Tibial nerve (tissue), 4 donors: ENCODE results near the gene FLYWCH1. TPM values are rescaled to one million over a fixed set of nuclear protein-coding genes. Genes with fewer than 3 reads are reported as not detected.

ENCODE experiments used
- DNase-seq, 2 donors: peaks; one replicate each; pipeline ENCODE4 v3.0.0-alpha.2; 2019; ENCODE audit warnings: low spot score in 2 of 2
- H3K27ac ChIP-seq, 4 donors: fragments of 200-600 bp; sonication (generic) in 3 of 4; one replicate each; pipeline ENCODE4 v1.5.1; 2017 to 2019; ENCODE audit warnings: mild to moderate bottlenecking in 1 of 4
- H3K27me3 ChIP-seq, 2 donors: fragments of 200-600 bp; sonication (generic) in 1 of 2; one replicate each; pipeline versions ENCODE4 v1.5.1 to v1.6.0; 2017 to 2019
- H3K36me3 ChIP-seq, 3 donors: fragments of 200-600 bp; sonication (generic); one replicate each; pipeline ENCODE4 v1.5.1; 2018 to 2019
- H3K4me1 ChIP-seq, 4 donors: fragments of 200-600 bp; sonication (generic) in 3 of 4; one replicate each; pipeline ENCODE4 v1.5.1; 2017 to 2019
- H3K4me3 ChIP-seq, 4 donors: fragments of 200-600 bp; sonication (generic) in 3 of 4; one replicate each; pipeline ENCODE4 v1.5.1; 2017 to 2019; ENCODE audit warnings: mild to moderate bottlenecking in 1 of 4, moderate library complexity in 1 of 4
- H3K9me3 ChIP-seq, 4 donors: fragments of 200-600 bp; sonication (generic) in 3 of 4; one replicate each; pipeline ENCODE4 v1.5.1; 2017 to 2019
- EP300 ChIP-seq, 2 donors: sonication (generic); formaldehyde crosslinking; IDR thresholded peaks; one replicate each; pipeline ENCODE4 v1.6.1; 2017; ENCODE audit warnings: antibody characterized with exemption in 2 of 2, mild to moderate bottlenecking in 1 of 2
- POLR2A ChIP-seq, 2 donors: fragments of 450-650 bp; IDR thresholded peaks; one replicate each; pipeline ENCODE4 v1.6.1; 2017; ENCODE audit warnings: antibody characterized with exemption in 2 of 2, mild to moderate bottlenecking in 2 of 2, moderate library complexity in 2 of 2
- WGBS, 2 donors: methylation state at CpG; one replicate each; pipeline ENCODE4 v1.1.5; 2018; 5-methylcytosine and 5-hydroxymethylcytosine counted together
- total RNA-seq, 4 donors: library from RNA; depleted of rRNA; stranded (reverse); fragments of >200 nt; gene quantifications; one replicate each; pipeline ENCODE4 v1.1.0, GENCODE V29; 2016
- TF ChIP-seq, protein P1 (sequence below), 5 experiments: fragments of 200-600 bp in 3 of 5; fragments of 450-650 bp in 2 of 5; sonication (generic) in 3 of 5; IDR thresholded peaks; one replicate each; pipeline ENCODE4 v1.5.1; 2016 to 2019; ENCODE audit warnings: antibody characterized with exemption in 5 of 5, mild to moderate bottlenecking in 3 of 5, moderate library complexity in 2 of 5

Gene FLYWCH1
- total RNA-seq, 4 donors from 2014 or later = 65.1 to 74.9 (median 68.7) TPM

- 49 to 52% methylated on average over 33 of the region's 33 CpGs for WGBS, 2 donors
- peak overlapping the region in 2 of 4 donors; percentile 90 to 92 for H3K27ac ChIP-seq
- H3K4me1 ChIP-seq = peaks cover 0 to 51% (median 19%) of the 10 kb centered on the region in 4 donors
- H3K4me3 ChIP-seq = peak overlapping the region in 3 of 4 donors; percentile 86 to 93 (median 90)
- TF ChIP-seq POLR2A (IDR thresholded peaks at IDR 0.05) = no peak
- no peak for TF ChIP-seq EP300 (IDR thresholded peaks at IDR 0.05)
- TF ChIP-seq, protein P1, sequence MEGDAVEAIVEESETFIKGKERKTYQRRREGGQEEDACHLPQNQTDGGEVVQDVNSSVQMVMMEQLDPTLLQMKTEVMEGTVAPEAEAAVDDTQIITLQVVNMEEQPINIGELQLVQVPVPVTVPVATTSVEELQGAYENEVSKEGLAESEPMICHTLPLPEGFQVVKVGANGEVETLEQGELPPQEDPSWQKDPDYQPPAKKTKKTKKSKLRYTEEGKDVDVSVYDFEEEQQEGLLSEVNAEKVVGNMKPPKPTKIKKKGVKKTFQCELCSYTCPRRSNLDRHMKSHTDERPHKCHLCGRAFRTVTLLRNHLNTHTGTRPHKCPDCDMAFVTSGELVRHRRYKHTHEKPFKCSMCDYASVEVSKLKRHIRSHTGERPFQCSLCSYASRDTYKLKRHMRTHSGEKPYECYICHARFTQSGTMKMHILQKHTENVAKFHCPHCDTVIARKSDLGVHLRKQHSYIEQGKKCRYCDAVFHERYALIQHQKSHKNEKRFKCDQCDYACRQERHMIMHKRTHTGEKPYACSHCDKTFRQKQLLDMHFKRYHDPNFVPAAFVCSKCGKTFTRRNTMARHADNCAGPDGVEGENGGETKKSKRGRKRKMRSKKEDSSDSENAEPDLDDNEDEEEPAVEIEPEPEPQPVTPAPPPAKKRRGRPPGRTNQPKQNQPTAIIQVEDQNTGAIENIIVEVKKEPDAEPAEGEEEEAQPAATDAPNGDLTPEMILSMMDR (IDR thresholded peaks at IDR 0.05) = no peak
- DNase-seq = no peak
- H3K27me3 ChIP-seq = peaks cover 0 to 25% of the 10 kb centered on the region in 2 donors
- H3K36me3 ChIP-seq = no peaks in the 10 kb centered on the region
- no peaks in the 10 kb centered on the region for H3K9me3 ChIP-seq
These were observed 69.6 kb downstream of the FLYWCH1 start for GRCh38 chr16:2981177-2981898.

GRCh38 chr16:2981899-2982250 lies 70.1 kb downstream of the FLYWCH1 start:
- Histone ChIP-seq H3K27me3 (peaks cover 0 to 25% of the 10 kb centered on the region in 2 donors), H3K4me1 (peaks cover 0 to 53% (median 19%) of the 10 kb centered on the region in 4 donors), H3K4me3 (no peak overlapping the region), H3K36me3 (no peaks in the 10 kb centered on the region), H3K9me3 (no peaks in the 10 kb centered on the region), H3K27ac (no peak overlapping the region)
- no peak for DNase-seq
- no peak for TF ChIP-seq EP300 (IDR thresholded peaks at IDR 0.05)
- TF ChIP-seq POLR2A (IDR thresholded peaks at IDR 0.05) = no peak
- TF ChIP-seq, protein P1 (IDR thresholded peaks at IDR 0.05) = no peak
- WGBS, 2 donors = 67 to 69% methylated on average over 4 of the region's 4 CpGs

DNA sequence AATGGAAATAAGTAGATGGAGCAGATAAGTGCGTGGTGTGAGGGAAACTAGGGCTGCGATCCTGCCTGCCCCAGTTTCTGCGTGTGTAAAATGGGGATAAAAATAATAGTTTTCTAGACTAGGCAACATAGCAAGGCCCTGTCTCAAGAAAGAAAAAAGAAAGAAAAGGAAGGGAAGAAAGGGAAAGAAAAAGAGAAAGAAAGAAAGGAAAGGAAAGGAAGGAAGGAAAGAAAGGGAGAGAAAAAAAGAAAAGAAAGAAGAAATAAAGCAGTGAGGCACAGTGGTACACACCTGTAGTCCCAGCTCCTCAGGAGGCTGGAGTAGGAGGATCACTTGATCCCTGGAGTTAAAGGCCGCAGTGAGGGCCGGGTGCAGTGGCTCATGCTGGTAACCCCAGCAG lies 70.7 kb downstream of the FLYWCH1 start:
- Histone ChIP-seq H3K4me3 (no peak overlapping the region), H3K27ac (no peak overlapping the region), H3K4me1 (peaks cover 0 to 53% (median 19%) of the 10 kb centered on the region in 4 donors), H3K36me3 (no peaks in the 10 kb centered on the region), H3K9me3 (no peaks in the 10 kb centered on the region), H3K27me3 (peaks cover 0 to 21% of the 10 kb centered on the region in 2 donors)
- 87 to 88% methylated on average over 5 of the region's 5 CpGs for WGBS, 2 donors
- TF ChIP-seq, protein P1 (IDR thresholded peaks at IDR 0.05) = no peak
- DNase-seq = no peak

DNA sequence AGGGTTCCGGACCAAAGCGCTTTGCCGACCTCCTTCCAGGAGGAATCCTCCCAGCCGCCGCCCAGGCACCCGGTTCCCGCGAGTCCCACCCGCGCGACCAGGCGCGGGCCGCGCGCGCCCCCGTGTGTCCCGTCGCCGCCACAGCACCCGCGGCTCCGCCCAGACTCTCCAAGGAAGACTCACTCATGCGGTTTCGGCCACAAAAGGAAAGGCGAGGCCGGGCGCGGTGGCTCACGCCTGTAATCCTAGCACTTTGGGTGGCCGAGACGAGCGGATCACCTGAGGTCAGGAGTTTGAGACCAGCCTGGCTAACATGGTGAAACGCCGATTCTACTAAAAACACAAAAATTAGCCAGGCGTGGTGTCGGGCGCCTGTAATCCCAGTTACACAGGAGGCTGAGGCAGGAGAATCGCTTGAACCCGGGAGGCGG lies 72.0 kb downstream of the FLYWCH1 start:
- peak overlapping the region in 2 of 4 donors; percentile 17 to 27 for H3K4me3 ChIP-seq
- H3K4me1 ChIP-seq = peaks cover 0 to 53% (median 19%) of the 10 kb centered on the region in 4 donors
- H3K9me3 ChIP-seq = no peaks in the 10 kb centered on the region
- 12 to 13% methylated on average over 35 to 41 of the region's 42 CpGs for WGBS, 2 donors
- peaks cover 0 to 22% of the 10 kb centered on the region in 2 donors for H3K27me3 ChIP-seq
- H3K27ac ChIP-seq = peak overlapping the region in 1 of 4 donors; percentile 29
- DNase-seq = peak; percentile 73 to 79
- H3K36me3 ChIP-seq = no peaks in the 10 kb centered on the region
- TF ChIP-seq EP300 (IDR thresholded peaks at IDR 0.05) = no peak
- TF ChIP-seq, protein P1 (IDR thresholded peaks at IDR 0.05) = peak; percentile 93 to 99 (median 98)

DNA sequence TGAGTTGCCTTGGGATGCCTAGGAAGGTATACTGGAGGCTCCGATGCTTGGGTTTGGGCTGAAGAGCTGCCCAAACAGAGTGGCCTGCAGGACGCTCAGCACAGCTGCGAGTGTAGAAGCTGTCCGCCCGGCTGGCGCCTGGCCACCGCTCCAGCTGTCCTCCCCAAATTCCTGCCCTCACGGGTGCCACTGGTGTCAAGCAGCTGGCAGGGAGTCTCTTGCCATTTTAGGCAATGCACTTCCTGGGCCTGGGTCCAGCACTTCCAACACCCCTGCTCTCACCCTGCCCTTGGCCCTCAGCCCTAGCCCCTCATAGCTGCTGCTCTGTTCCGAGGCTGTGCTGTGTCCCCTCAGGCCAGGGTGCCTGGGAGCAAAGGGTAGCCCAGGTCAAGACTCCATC lies 73.7 kb downstream of the FLYWCH1 start:
- Histone ChIP-seq H3K36me3 (no peaks in the 10 kb centered on the region), H3K27ac (no peak overlapping the region), H3K4me1 (peaks cover 0 to 42% (median 11%) of the 10 kb centered on the region in 4 donors), H3K4me3 (no peak overlapping the region), H3K27me3 (peaks cover 0 to 25% of the 10 kb centered on the region in 2 donors), H3K9me3 (no peaks in the 10 kb centered on the region)
- no peak for DNase-seq
- TF ChIP-seq EP300 (IDR thresholded peaks at IDR 0.05) (no peak), POLR2A (IDR thresholded peaks at IDR 0.05) (no peak)
- TF ChIP-seq, protein P1 (IDR thresholded peaks at IDR 0.05) = no peak
- 30 to 35% methylated on average over 3 to 9 of the region's 9 CpGs for WGBS, 2 donors
